Adrenal gland (tissue), 12 donors: ENCODE measurements around the gene MYO10. TPM values are rescaled to one million over a fixed set of nuclear protein-coding genes. Genes with fewer than 3 reads are reported as not detected.
"Not testable (repeated sequence)": the region's sequence is repeated elsewhere in the genome, so short reads cannot be mapped to it uniquely, and the experiment has no call there.

Experiments
- DNase-seq, 7 donors: peaks; one replicate each; pipeline ENCODE4 v3.0.0-alpha.2; 2019 to 2020
- H3K27ac ChIP-seq, 5 donors: fragments of 200-600 bp; sonication (generic) in 4 of 5; 1 replicate in 3 of 5; 2 replicates in 2 of 5; pipeline versions ENCODE4 v1.5.1 to v1.8.0; 2016 to 2020; ENCODE audit warnings: mild to moderate bottlenecking in 1 of 5
- H3K27me3 ChIP-seq: fragments of 200-600 bp; 2 replicates; pipeline ENCODE4 v1.8.0; 2021
- H3K36me3 ChIP-seq, 2 donors: fragments of 200-600 bp; replicated peaks in 1 of 2; 1 replicate in 1 of 2; 2 replicates in 1 of 2; pipeline versions ENCODE4 v1.5.1 to v1.8.0; 2018 to 2022
- H3K4me1 ChIP-seq, 2 donors: fragments of 200-600 bp; replicated peaks in 1 of 2; 1 replicate in 1 of 2; 2 replicates in 1 of 2; pipeline versions ENCODE4 v1.5.1 to v1.8.0; 2018 to 2021
- H3K4me3 ChIP-seq, 4 donors: fragments of 200-600 bp; sonication (generic) in 3 of 4; one replicate each; pipeline ENCODE4 v1.5.1; 2016 to 2018
- H3K9me3 ChIP-seq, 3 donors: fragments of 200-600 bp; sonication (generic) in 1 of 3; replicated peaks in 1 of 3; 1 replicate in 2 of 3; 2 replicates in 1 of 3; pipeline versions ENCODE4 v1.5.1 to v1.8.0; 2016 to 2021
- CTCF ChIP-seq, 6 experiments: fragments of 450-650 bp in 4 of 6; fragments of 200-600 bp in 2 of 6; sonication (generic) in 1 of 6; IDR thresholded peaks; 1 replicate in 5 of 6; 2 replicates in 1 of 6; pipeline versions ENCODE4 v1.5.1 to v1.8.0; 2016 to 2021; ENCODE audit warnings: antibody characterized with exemption in 6 of 6, mild to moderate bottlenecking in 2 of 6, moderate library complexity in 1 of 6
- POLR2A ChIP-seq, 2 donors: fragments of 450-650 bp; IDR thresholded peaks; one replicate each; pipeline ENCODE4 v1.6.1; 2017; ENCODE audit warnings: antibody characterized with exemption in 2 of 2, mild to moderate bottlenecking in 2 of 2, moderate library complexity in 1 of 2
- WGBS, 4 donors: extraction: QIAGEN DNeasy Blood & Tissue Kit in 2 of 4; methylation state at CpG; one replicate each; pipeline versions ENCODE4 v1.1.5 to v1.1.7; 2013 to 2017; 5-methylcytosine and 5-hydroxymethylcytosine counted together
- intact Hi-C, 2 donors: fragments of 100-400 bp; cut with DNase I; formaldehyde crosslinking; loops; one replicate each; pipeline versions ENCODE4 v1.14.1 to v1.15.0; 2022 to 2023
- polyA plus RNA-seq, 3 donors: library from polyadenylated mRNA; stranded (reverse); fragments of 200-250 nt in 2 of 3; fragments of 350-450 nt in 1 of 3; fragmentation: Illumina TruSeq in 1 of 3; extraction: RNeasy Lipid Tissue Mini Kit (QIAGEN cat#74804) in 1 of 3; gene quantifications; one replicate each; pipeline ENCODE4 v1.2.3, GENCODE V29; 2013 to 2014
- total RNA-seq, 9 donors: library from RNA; depleted of rRNA in 4 of 9; stranded (reverse); fragments of >200 nt in 4 of 9; fragments of 120-200 nt in 1 of 9; fragmentation: NEBNext Ultra II Directional in 1 of 9; extraction: Animal tissue kit (Norgen Biotek cat#: 25700) in 1 of 9; gene quantifications; one replicate each; pipeline versions ENCODE4 v1.1.0 to v1.2.4, GENCODE V29; 2013 to 2023
- donor health status: healthy with polysubstance abuse.
- donor health status: Bipolar disorder and iron deficiency.
- donor health status: DM: yes; HTN: yes; CAD: no.
- donor health status: DM: no; HTN: no; CAD: no.
- donor health status: DM: no; HTN: no; CAD: no.
- donor health status: DM: yes; HTN: yes; CAD: no.

Gene MYO10
- total and polyA plus RNA-seq, 12 donors, result 2.2 to 38.9 (median 10.5) TPM

- no peaks in the 10 kb centered on the region for H3K4me1 ChIP-seq
- intact Hi-C loops, result no loop called here
- no peak for TF ChIP-seq POLR2A (IDR thresholded peaks at IDR 0.05)
- no peak for TF ChIP-seq CTCF (IDR thresholded peaks at IDR 0.05)
- no peak for DNase-seq
- H3K36me3 ChIP-seq, result no peaks in the 10 kb centered on the region
- H3K9me3 ChIP-seq, result no peaks in the 10 kb centered on the region
- H3K4me3 ChIP-seq, result no peak overlapping the region
- 55 to 63% (median 59%) methylated on average over 2 of the region's 2 CpGs for WGBS, 4 donors
- H3K27me3 ChIP-seq, result no peaks in the 10 kb centered on the region
- H3K27ac ChIP-seq, result no peak overlapping the region
Observed at GRCh38 chr5:16656561-16657191, 279.4 kb downstream of the MYO10 start.

GRCh38 chr5:16654647-16655334, 281.3 kb downstream of the MYO10 start:
- H3K27ac ChIP-seq, result no peak overlapping the region
- 39 to 63% (median 54%) methylated on average over 6 of the region's 6 CpGs for WGBS, 4 donors
- DNase-seq, result no peak
- no peaks in the 10 kb centered on the region for H3K36me3 ChIP-seq
- H3K9me3 ChIP-seq, result no peaks in the 10 kb centered on the region
- H3K27me3 ChIP-seq, result no peaks in the 10 kb centered on the region
- no peak for TF ChIP-seq CTCF (IDR thresholded peaks at IDR 0.05)
- H3K4me1 ChIP-seq, result no peaks in the 10 kb centered on the region
- intact Hi-C loops, result no loop called here
- H3K4me3 ChIP-seq, result no peak overlapping the region

- H3K9me3 ChIP-seq, H3K27me3 ChIP-seq, H3K36me3 ChIP-seq, DNase-seq, intact Hi-C loops, H3K4me3 ChIP-seq, H3K27ac ChIP-seq, H3K4me1 ChIP-seq: not testable (repeated sequence)
- WGBS, 4 donors, result 71 to 88% (median 80%) methylated on average over 2 to 8 of the region's 8 CpGs
Observed at GRCh38 chr5:16648739-16649138, 287.3 kb downstream of the MYO10 start.

- Histone ChIP-seq H3K27ac (no peak overlapping the region), H3K4me1 (no peaks in the 10 kb centered on the region), H3K36me3 (no peaks in the 10 kb centered on the region), H3K4me3 (no peak overlapping the region), H3K27me3 (no peaks in the 10 kb centered on the region), H3K9me3 (no peaks in the 10 kb centered on the region)
- intact Hi-C loops, result no loop called here
- WGBS, 4 donors, result 77 to 89% (median 85%) methylated on average over 11 of the region's 11 CpGs
- TF ChIP-seq POLR2A (IDR thresholded peaks at IDR 0.05) (no peak), CTCF (IDR thresholded peaks at IDR 0.05) (no peak)
- no peak for DNase-seq
Observed at GRCh38 chr5:16644301-16644889, 291.7 kb downstream of the MYO10 start.
